Measurements from ENCODE around the gene TPK1.

The TPK1 gene

GRCh38 chr7:144720710-144721109 is 115.1 kb downstream of the TPK1 start:
- no peak for DNase-seq

- peak; percentile 45 for DNase-seq
These were observed 115.7 kb downstream of the TPK1 start for GRCh38 chr7:144720149-144720548.

GRCh38 chr7:144717720-144718119 is 118.1 kb downstream of the TPK1 start:
- no peak for DNase-seq

GRCh38 chr7:144713850-144714249 is 122.0 kb downstream of the TPK1 start:
- no peak for DNase-seq

GRCh38 chr7:144710791-144711190 is 125.1 kb downstream of the TPK1 start:
- no peak for DNase-seq

- no peak for DNase-seq
These were observed 126.8 kb downstream of the TPK1 start for GRCh38 chr7:144709066-144709465.

- no peak for DNase-seq
These were observed 144.6 kb downstream of the TPK1 start for GRCh38 chr7:144691240-144691639.

- no peak for DNase-seq
These were observed 153.1 kb downstream of the TPK1 start for GRCh38 chr7:144682581-144683280.

GRCh38 chr7:144676492-144676891 is 159.4 kb downstream of the TPK1 start:
- no peak for DNase-seq

GRCh38 chr7:144674550-144674949 is 161.3 kb downstream of the TPK1 start:
- DNase-seq, result no peak

- DNase-seq, result no peak
These were observed 163.0 kb downstream of the TPK1 start for GRCh38 chr7:144672869-144673268.

GRCh38 chr7:144671429-144671828 is 164.4 kb downstream of the TPK1 start:
- DNase-seq, result no peak

GRCh38 chr7:144670218-144670617 is 165.6 kb downstream of the TPK1 start:
- DNase-seq, result peak; percentile 3

- no peak for DNase-seq
These were observed 167.3 kb downstream of the TPK1 start for GRCh38 chr7:144668503-144668902.

GRCh38 chr7:144665689-144666381 is 170.0 kb downstream of the TPK1 start:
- DNase-seq, result no peak

- DNase-seq, result no peak
These were observed 176.6 kb downstream of the TPK1 start for GRCh38 chr7:144659211-144659610.

GRCh38 chr7:144656965-144657517 is 178.8 kb downstream of the TPK1 start:
- no peak for DNase-seq

GRCh38 chr7:144653449-144653848 is 182.4 kb downstream of the TPK1 start:
- no peak for DNase-seq

GRCh38 chr7:144650439-144650838 is 185.4 kb downstream of the TPK1 start:
- no peak for DNase-seq

GRCh38 chr7:144649120-144649519 is 186.7 kb downstream of the TPK1 start:
- DNase-seq, result no peak

GRCh38 chr7:144641389-144642044 is 194.3 kb downstream of the TPK1 start:
- DNase-seq, result no peak

- DNase-seq, result no peak
These were observed 203.1 kb downstream of the TPK1 start for GRCh38 chr7:144632724-144633123.

- no peak for DNase-seq
These were observed 206.3 kb downstream of the TPK1 start for GRCh38 chr7:144629598-144629997.

GRCh38 chr7:144629011-144629410 is 206.8 kb downstream of the TPK1 start:
- DNase-seq, result no peak
